Measurements from ENCODE around the gene CNIH3.
"Not testable (repeated sequence)": the region's sequence is repeated elsewhere in the genome, so short reads cannot be mapped to it uniquely, and the experiment has no call there.

The CNIH3 gene

GRCh38 chr1:224691148-224691925, 75.2 kb downstream of the CNIH3 start:
- no peak for DNase-seq

GRCh38 chr1:224694969-224695368, 78.9 kb downstream of the CNIH3 start:
- DNase-seq: no peak

GRCh38 chr1:224696021-224696420, 79.9 kb downstream of the CNIH3 start:
- no peak for DNase-seq

- peak; percentile 77 for DNase-seq
These were observed 81.0 kb downstream of the CNIH3 start for GRCh38 chr1:224696891-224697765.

GRCh38 chr1:224698015-224698451, 81.9 kb downstream of the CNIH3 start:
- no peak for DNase-seq

- DNase-seq: peak; percentile 43
These were observed 84.9 kb downstream of the CNIH3 start for GRCh38 chr1:224700918-224701531.

GRCh38 chr1:224703702-224704101, 87.6 kb downstream of the CNIH3 start:
- DNase-seq: no peak

- DNase-seq: no peak
These were observed 88.1 kb downstream of the CNIH3 start for GRCh38 chr1:224704107-224704735.

- DNase-seq: no peak
These were observed 89.5 kb downstream of the CNIH3 start for GRCh38 chr1:224705578-224705977.

GRCh38 chr1:224707843-224708725, 92.0 kb downstream of the CNIH3 start:
- peak; percentile 68 for DNase-seq

- DNase-seq: peak; percentile 10
These were observed 94.1 kb downstream of the CNIH3 start for GRCh38 chr1:224710196-224710595.

GRCh38 chr1:224711231-224711756, 95.2 kb downstream of the CNIH3 start:
- DNase-seq: not testable (repeated sequence)

- no peak for DNase-seq
These were observed 95.8 kb downstream of the CNIH3 start for GRCh38 chr1:224711876-224712275.

GRCh38 chr1:224713228-224713627, 97.1 kb downstream of the CNIH3 start:
- DNase-seq: no peak

- no peak for DNase-seq
These were observed 98.4 kb downstream of the CNIH3 start for GRCh38 chr1:224714553-224714952.

GRCh38 chr1:224718470-224719053, 102.4 kb downstream of the CNIH3 start:
- no peak for DNase-seq

- DNase-seq: no peak
These were observed 103.6 kb downstream of the CNIH3 start for GRCh38 chr1:224719716-224720115.

- no peak for DNase-seq
These were observed 104.1 kb downstream of the CNIH3 start for GRCh38 chr1:224720216-224720615.

- DNase-seq: no peak
These were observed 104.9 kb downstream of the CNIH3 start for GRCh38 chr1:224721000-224721399.

GRCh38 chr1:224722838-224723237, 106.7 kb downstream of the CNIH3 start:
- DNase-seq: no peak

GRCh38 chr1:224724566-224724965, 108.4 kb downstream of the CNIH3 start:
- no peak for DNase-seq
